ENCODE data around the gene PLA2G10. TPM values are rescaled to one million over a fixed set of nuclear protein-coding genes. Genes with fewer than 3 reads are reported as not detected.

The PLA2G10 gene
- total and polyA plus RNA-seq, 9 of the 15 experiments (the other 6 are each of a cell fraction or from before 2014, with no cell fraction given): not detected

DNA sequence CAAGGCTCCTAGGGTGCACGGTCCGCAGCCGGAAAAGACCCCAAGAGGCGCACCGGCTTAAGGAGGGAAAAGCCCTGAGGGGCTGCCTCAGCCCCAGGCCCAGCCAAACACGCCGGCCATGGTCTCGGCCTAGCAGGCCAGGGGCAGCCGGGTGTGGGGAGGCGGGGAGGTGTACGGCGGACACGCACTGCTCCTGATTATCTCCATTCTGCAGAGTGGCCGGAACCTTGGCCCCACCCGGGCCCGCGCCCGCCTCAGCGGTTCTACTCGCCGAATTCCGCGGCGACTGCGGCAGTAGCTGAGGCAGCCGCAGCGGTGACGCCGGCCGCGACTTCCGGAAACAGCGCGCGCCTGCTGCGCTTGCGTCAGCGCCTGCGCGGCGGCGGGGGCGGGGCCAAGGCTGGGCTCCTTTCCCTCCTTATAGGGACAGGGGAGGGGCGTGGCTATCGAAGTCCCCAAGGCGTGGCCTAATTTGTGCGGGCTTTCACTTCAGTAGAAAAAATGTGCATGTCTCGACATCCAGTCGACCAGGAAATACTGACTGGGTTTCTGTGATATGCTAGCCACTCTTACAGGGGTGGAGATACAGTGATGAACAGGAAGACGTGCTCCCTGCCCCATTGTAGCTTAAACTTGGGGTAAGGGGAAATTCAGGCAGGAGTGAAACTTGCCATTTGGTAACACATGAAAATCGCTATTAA lies 64.0 kb downstream of the PLA2G10 start, which contains the start of gene PARN (continued):
- TF ChIP-seq NFE2L1 (tag; IDR thresholded peaks at IDR 0.05; ENCODE audit: borderline replicate concordance, low read depth) (no peak), ZNF253 (CRISPR knock-in tag; conservative IDR thresholded peaks at IDR 0.05) (no peak), SIN3A (IDR thresholded peaks at IDR 0.05; ENCODE audit: borderline replicate concordance in 2 of 2, control insufficient read depth in 1 of 2, low read depth in 2 of 2, low read length in 2 of 2) (peak; percentile 47 to 71; a peak in 2 of 4 replicates), LCOR (CRISPR knock-in tag; IDR thresholded peaks at IDR 0.05) (0 out of 2 replicates have a peak, but pooled peaks have one; percentile 36), ZNF589 (CRISPR knock-in tag; IDR thresholded peaks at IDR 0.05; ENCODE audit: low read depth) (0 out of 2 replicates have a peak, but pooled peaks have one; percentile 74), POLR2G (IDR thresholded peaks at IDR 0.05; ENCODE audit: low read depth, low read length) (peak; percentile 98), PHF20 (IDR thresholded peaks at IDR 0.05; ENCODE audit: partially characterized antibody) (peak; percentile 90), NCOA1 (IDR thresholded peaks at IDR 0.05; ENCODE audit: low read depth) (no peak), NCOR1 (IDR thresholded peaks at IDR 0.05) (0 out of 2 replicates have a peak, but pooled peaks have one; percentile 31), TGIF2 (CRISPR knock-in tag; IDR thresholded peaks at IDR 0.05) (no peak)
- TF ChIP-seq, protein P1, sequence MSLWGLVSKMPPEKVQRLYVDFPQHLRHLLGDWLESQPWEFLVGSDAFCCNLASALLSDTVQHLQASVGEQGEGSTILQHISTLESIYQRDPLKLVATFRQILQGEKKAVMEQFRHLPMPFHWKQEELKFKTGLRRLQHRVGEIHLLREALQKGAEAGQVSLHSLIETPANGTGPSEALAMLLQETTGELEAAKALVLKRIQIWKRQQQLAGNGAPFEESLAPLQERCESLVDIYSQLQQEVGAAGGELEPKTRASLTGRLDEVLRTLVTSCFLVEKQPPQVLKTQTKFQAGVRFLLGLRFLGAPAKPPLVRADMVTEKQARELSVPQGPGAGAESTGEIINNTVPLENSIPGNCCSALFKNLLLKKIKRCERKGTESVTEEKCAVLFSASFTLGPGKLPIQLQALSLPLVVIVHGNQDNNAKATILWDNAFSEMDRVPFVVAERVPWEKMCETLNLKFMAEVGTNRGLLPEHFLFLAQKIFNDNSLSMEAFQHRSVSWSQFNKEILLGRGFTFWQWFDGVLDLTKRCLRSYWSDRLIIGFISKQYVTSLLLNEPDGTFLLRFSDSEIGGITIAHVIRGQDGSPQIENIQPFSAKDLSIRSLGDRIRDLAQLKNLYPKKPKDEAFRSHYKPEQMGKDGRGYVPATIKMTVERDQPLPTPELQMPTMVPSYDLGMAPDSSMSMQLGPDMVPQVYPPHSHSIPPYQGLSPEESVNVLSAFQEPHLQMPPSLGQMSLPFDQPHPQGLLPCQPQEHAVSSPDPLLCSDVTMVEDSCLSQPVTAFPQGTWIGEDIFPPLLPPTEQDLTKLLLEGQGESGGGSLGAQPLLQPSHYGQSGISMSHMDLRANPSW (CRISPR knock-in tag; IDR thresholded peaks at IDR 0.05): 0 out of 2 replicates have a peak, but pooled peaks have one; percentile 13
- TF ChIP-seq, protein P2, sequence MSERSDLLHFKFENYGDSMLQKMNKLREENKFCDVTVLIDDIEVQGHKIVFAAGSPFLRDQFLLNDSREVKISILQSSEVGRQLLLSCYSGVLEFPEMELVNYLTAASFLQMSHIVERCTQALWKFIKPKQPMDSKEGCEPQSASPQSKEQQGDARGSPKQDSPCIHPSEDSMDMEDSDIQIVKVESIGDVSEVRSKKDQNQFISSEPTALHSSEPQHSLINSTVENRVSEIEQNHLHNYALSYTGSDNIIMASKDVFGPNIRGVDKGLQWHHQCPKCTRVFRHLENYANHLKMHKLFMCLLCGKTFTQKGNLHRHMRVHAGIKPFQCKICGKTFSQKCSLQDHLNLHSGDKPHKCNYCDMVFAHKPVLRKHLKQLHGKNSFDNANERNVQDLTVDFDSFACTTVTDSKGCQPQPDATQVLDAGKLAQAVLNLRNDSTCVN (CRISPR knock-in tag; IDR thresholded peaks at IDR 0.05): peak; percentile 70; the same call in 1 of the 2 replicates
- TF ChIP-seq, protein P3, sequence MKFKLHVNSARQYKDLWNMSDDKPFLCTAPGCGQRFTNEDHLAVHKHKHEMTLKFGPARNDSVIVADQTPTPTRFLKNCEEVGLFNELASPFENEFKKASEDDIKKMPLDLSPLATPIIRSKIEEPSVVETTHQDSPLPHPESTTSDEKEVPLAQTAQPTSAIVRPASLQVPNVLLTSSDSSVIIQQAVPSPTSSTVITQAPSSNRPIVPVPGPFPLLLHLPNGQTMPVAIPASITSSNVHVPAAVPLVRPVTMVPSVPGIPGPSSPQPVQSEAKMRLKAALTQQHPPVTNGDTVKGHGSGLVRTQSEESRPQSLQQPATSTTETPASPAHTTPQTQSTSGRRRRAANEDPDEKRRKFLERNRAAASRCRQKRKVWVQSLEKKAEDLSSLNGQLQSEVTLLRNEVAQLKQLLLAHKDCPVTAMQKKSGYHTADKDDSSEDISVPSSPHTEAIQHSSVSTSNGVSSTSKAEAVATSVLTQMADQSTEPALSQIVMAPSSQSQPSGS (CRISPR knock-in tag; IDR thresholded peaks at IDR 0.05): no peak
- TF ChIP-seq, protein P4, sequence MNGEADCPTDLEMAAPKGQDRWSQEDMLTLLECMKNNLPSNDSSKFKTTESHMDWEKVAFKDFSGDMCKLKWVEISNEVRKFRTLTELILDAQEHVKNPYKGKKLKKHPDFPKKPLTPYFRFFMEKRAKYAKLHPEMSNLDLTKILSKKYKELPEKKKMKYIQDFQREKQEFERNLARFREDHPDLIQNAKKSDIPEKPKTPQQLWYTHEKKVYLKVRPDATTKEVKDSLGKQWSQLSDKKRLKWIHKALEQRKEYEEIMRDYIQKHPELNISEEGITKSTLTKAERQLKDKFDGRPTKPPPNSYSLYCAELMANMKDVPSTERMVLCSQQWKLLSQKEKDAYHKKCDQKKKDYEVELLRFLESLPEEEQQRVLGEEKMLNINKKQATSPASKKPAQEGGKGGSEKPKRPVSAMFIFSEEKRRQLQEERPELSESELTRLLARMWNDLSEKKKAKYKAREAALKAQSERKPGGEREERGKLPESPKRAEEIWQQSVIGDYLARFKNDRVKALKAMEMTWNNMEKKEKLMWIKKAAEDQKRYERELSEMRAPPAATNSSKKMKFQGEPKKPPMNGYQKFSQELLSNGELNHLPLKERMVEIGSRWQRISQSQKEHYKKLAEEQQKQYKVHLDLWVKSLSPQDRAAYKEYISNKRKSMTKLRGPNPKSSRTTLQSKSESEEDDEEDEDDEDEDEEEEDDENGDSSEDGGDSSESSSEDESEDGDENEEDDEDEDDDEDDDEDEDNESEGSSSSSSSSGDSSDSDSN (IDR thresholded peaks at IDR 0.05; ENCODE audit: borderline replicate concordance in 1 of 2, low read depth in 2 of 2, low read length in 2 of 2): peak; percentile 72 to 91; a peak in 3 of 4 replicates
- TF ChIP-seq, protein P5, sequence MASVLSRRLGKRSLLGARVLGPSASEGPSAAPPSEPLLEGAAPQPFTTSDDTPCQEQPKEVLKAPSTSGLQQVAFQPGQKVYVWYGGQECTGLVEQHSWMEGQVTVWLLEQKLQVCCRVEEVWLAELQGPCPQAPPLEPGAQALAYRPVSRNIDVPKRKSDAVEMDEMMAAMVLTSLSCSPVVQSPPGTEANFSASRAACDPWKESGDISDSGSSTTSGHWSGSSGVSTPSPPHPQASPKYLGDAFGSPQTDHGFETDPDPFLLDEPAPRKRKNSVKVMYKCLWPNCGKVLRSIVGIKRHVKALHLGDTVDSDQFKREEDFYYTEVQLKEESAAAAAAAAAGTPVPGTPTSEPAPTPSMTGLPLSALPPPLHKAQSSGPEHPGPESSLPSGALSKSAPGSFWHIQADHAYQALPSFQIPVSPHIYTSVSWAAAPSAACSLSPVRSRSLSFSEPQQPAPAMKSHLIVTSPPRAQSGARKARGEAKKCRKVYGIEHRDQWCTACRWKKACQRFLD (CRISPR knock-in tag; IDR thresholded peaks at IDR 0.05): peak; percentile 66; the same call in 1 of the 2 replicates
